HepG2 (cell line): ENCODE data around the gene SMC1A. TPM values are rescaled to one million over a fixed set of nuclear protein-coding genes. Genes with fewer than 3 reads are reported as not detected.

ENCODE experiments used
- ATAC-seq: fragments of 200-7000 bp; cut with Tn5 transposase; 3 replicates; pipeline ENCODE4 v1.9.1; 2020; ENCODE audit warnings: mild to moderate bottlenecking, moderate library complexity
- BruUV-seq: library from RNA; stranded (reverse); fragments of 400-500 nt; replicated peaks from 2 replicates; lab custom pipeline; 2021; lab: Mats Ljungman, UMichigan
- CTCF ChIA-PET: fragments of 300-600 bp; formaldehyde crosslinking; extraction: SDS; loops from one replicate; lab custom pipeline; 2021; ENCODE audit warnings: low total read pairs, inconsistent platforms, low intra/inter-chr PET ratio; lab: Yijun Ruan, JAX
- POLR2A ChIA-PET: fragments of 350-600 bp; sonication (Branson Sonifier 250); formaldehyde crosslinking; loops from one replicate; lab custom pipeline; 2020; ENCODE audit warnings: antibody characterized with exemption, inconsistent platforms; lab: Yijun Ruan, JAX
- DNase-seq: peaks from one replicate; pipeline ENCODE4 v3.0.0-alpha.2; 2015; ENCODE audit warnings: low spot score
- FAIRE-seq: peaks from 3 replicates; lab custom pipeline; 2011; peaks lifted over from hg19 to GRCh38; lab: Jason Lieb, UNC
- H2AFZ ChIP-seq: one replicate; pipeline ENCODE4 v1.6.1; 2011; ENCODE audit warnings: low read length, inconsistent platforms
- H3K27ac ChIP-seq: fragments of 300-600 bp; 3 replicates; pipeline ENCODE4 v1.8.0; 2011; ENCODE audit warnings: mixed run types, mild to moderate bottlenecking, mixed read lengths, low read length, inconsistent platforms; ENCODE audit not compliant: insufficient read depth; ENCODE audit errors: extremely low read length
- H3K27me3 ChIP-seq, 2 experiments: fragments of 200-600 bp in 1 of 2; 2 replicates in 1 of 2; 3 replicates in 1 of 2; pipeline versions ENCODE4 v1.6.0 to v1.8.0; 2011; ENCODE audit warnings: low read length in 2 of 2, mild to moderate bottlenecking in 2 of 2, moderate library complexity in 2 of 2, inconsistent platforms in 1 of 2; ENCODE audit not compliant: insufficient read depth in 2 of 2, control insufficient read depth in 1 of 2
- H3K36me3 ChIP-seq, 2 experiments: fragments of 200-600 bp in 1 of 2; replicated peaks in 1 of 2; 2 replicates in 1 of 2; 3 replicates in 1 of 2; pipeline versions ENCODE4 v1.5.1 to v1.8.0; 2011; ENCODE audit warnings: low read length in 2 of 2, inconsistent platforms in 1 of 2; ENCODE audit not compliant: insufficient read depth in 2 of 2, control insufficient read depth in 1 of 2
- H3K4me1 ChIP-seq: 2 replicates; pipeline ENCODE4 v1.5.1; 2012; ENCODE audit warnings: low read length, inconsistent platforms; ENCODE audit not compliant: insufficient read depth
- H3K4me2 ChIP-seq: 2 replicates; pipeline ENCODE4 v1.6.0; 2011; ENCODE audit warnings: low read depth, low read length, inconsistent platforms
- H3K4me3 ChIP-seq, 3 experiments: fragments of 200-600 bp in 1 of 3; sonication (generic), shearing (Covaris generic) in 1 of 3; replicated peaks in 1 of 3; 2 replicates each; pipeline ENCODE4 v1.5.1; 2011 to 2016; ENCODE audit warnings: low read length in 3 of 3, inconsistent platforms in 2 of 3, low read depth in 2 of 3, mild to moderate bottlenecking in 2 of 3, control low read depth in 1 of 3, mixed read lengths in 1 of 3; ENCODE audit not compliant: insufficient read depth in 1 of 3
- H3K79me2 ChIP-seq: one replicate; pipeline ENCODE4 v1.6.1; 2011; ENCODE audit warnings: low read length, inconsistent platforms; ENCODE audit not compliant: insufficient read depth
- H3K9ac ChIP-seq: 2 replicates; pipeline ENCODE4 v1.6.0; 2011; ENCODE audit warnings: mild to moderate bottlenecking, low read depth, low read length, inconsistent platforms; ENCODE audit not compliant: insufficient read depth
- H3K9me3 ChIP-seq: 2 replicates; pipeline ENCODE4 v1.5.1; 2012; ENCODE audit warnings: mild to moderate bottlenecking, low read length
- H4K20me1 ChIP-seq: 2 replicates; pipeline ENCODE4 v1.6.0; 2011; ENCODE audit warnings: inconsistent platforms, mild to moderate bottlenecking, low read length, moderate library complexity; ENCODE audit not compliant: insufficient read depth
- FOXK2 ChIP-seq: fragments of 450-650 bp; IDR thresholded peaks from 2 replicates; pipeline ENCODE4 v1.6.1; 2016
- KLF16 ChIP-seq, 2 experiments: sonication (generic) in 1 of 2; formaldehyde crosslinking in 1 of 2; IDR thresholded peaks; 2 replicates each; pipeline versions ENCODE4 v1.6.1 to v1.8.0; 2016 to 2023; ENCODE audit warnings: missing genetic modification reagents in 2 of 2, missing compliant biosample characterization in 1 of 2
- ZNF589 ChIP-seq: sonication (generic); formaldehyde crosslinking; conservative IDR thresholded peaks from 2 replicates; pipeline ENCODE4 v1.8.0; 2022; ENCODE audit warnings: mild to moderate bottlenecking, moderate library complexity, missing genetic modification reagents
- ZNF713 ChIP-seq: sonication (generic); formaldehyde crosslinking; IDR thresholded peaks from 2 replicates; pipeline ENCODE4 v1.4.0; 2020; ENCODE audit warnings: mild to moderate bottlenecking, missing genetic modification reagents
- WGBS: methylation state at CpG from one replicate; pipeline ENCODE4 v1.1.6; 2017; ENCODE audit warnings: low lambda C conversion rate; 5-methylcytosine and 5-hydroxymethylcytosine counted together
- in situ Hi-C: cut with HindIII; loops from 2 replicates; pipeline ENCODE4 v1.10.0; 2017; ENCODE audit warnings: low pct_unique_long_range_greater_than_20kb; ENCODE audit not compliant: extremely low pct_ligation_motif_present
- intact Hi-C: fragments of 100-400 bp; cut with micrococcal nuclease; formaldehyde crosslinking; loops from one replicate; pipeline ENCODE4 v1.10.0; 2022; ENCODE audit not compliant: unreplicated experiment
- polyA plus RNA-seq, 8 experiments: library from polyadenylated mRNA; depleted of rRNA in 3 of 8; stranded (reverse) in 7 of 8; unstranded in 1 of 8; fragments of >200 nt; fragmentation: Illumina TruSeq in 4 of 8; extraction: Trizol in 4 of 8; gene quantifications; 2 replicates each; pipeline versions ENCODE4 v1.2.1 to v1.2.3, GENCODE V29; 2011 to 2016; ENCODE audit warnings: low read depth in 4 of 8, missing spikeins in 1 of 8, mixed read lengths in 1 of 8; ENCODE audit not compliant: insufficient read depth in 1 of 8
- total RNA-seq, 5 experiments: library from RNA; depleted of rRNA; stranded (reverse); fragments of >200 nt; fragmentation: Illumina TruSeq; extraction: Trizol; gene quantifications; 2 replicates each; pipeline ENCODE4 v1.2.3, GENCODE V29; 2016; ENCODE audit warnings: low read depth in 1 of 5
- TF ChIP-seq, protein P1 (sequence below): sonication (generic); formaldehyde crosslinking; IDR thresholded peaks from 2 replicates; pipeline ENCODE4 v1.4.0; 2020; ENCODE audit warnings: low read depth, missing genetic modification reagents

Gene SMC1A
- total and polyA plus RNA-seq, 2 of the 13 experiments (the other 11 are each of a cell fraction or from before 2014, with no cell fraction given): 9.4 to 46.6 TPM

DNA sequence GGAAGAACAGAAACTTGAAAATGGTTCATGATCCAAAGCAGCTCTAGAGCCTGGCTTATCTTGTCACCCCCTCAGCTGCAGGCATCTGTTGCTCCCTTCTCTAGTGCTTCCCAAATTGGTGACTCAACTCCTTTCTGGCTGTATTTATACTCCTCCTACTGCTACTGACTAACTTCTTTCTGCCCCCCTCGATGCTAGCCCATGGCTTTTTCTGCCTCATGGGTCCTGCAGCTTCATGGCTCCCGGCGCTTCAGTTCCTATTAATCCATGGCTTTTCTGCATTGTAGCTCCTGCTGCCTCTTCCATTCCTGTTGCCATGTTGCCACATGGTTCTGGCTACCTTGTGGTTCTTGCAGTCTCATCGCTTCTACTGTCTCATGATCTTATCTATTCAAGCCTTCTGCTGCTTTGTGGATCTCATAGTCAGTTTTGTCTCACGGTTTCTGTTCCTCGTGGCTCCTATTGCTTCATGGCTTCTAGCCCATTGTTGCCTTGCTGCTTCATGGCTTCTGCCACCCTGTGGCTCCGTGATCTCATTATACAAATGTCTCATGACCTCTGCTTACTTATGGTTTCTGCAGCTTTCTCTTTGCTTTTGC is 48.1 kb downstream of the SMC1A start:
- Histone ChIP-seq H3K27me3 (no peaks in the 10 kb centered on the region), H3K9me3 (no peaks in the 10 kb centered on the region), H3K9ac (no peak overlapping the region), H3K27ac (no peak overlapping the region), H3K4me2 (no peak overlapping the region), H3K4me3 (no peak overlapping the region), H4K20me1 (no peaks in the 10 kb centered on the region), H2AFZ (no peak overlapping the region), H3K36me3 (peaks cover 0 to 3% of the 10 kb centered on the region in 2 experiments; a peak in 1 of 5 replicates), H3K79me2 (no peaks in the 10 kb centered on the region), H3K4me1 (no peaks in the 10 kb centered on the region)
- no peak for TF ChIP-seq ZNF713 (CRISPR knock-in tag)
- TF ChIP-seq KLF16 (CRISPR knock-in tag; IDR thresholded peaks at IDR 0.05): no peak
- TF ChIP-seq, protein P1, sequence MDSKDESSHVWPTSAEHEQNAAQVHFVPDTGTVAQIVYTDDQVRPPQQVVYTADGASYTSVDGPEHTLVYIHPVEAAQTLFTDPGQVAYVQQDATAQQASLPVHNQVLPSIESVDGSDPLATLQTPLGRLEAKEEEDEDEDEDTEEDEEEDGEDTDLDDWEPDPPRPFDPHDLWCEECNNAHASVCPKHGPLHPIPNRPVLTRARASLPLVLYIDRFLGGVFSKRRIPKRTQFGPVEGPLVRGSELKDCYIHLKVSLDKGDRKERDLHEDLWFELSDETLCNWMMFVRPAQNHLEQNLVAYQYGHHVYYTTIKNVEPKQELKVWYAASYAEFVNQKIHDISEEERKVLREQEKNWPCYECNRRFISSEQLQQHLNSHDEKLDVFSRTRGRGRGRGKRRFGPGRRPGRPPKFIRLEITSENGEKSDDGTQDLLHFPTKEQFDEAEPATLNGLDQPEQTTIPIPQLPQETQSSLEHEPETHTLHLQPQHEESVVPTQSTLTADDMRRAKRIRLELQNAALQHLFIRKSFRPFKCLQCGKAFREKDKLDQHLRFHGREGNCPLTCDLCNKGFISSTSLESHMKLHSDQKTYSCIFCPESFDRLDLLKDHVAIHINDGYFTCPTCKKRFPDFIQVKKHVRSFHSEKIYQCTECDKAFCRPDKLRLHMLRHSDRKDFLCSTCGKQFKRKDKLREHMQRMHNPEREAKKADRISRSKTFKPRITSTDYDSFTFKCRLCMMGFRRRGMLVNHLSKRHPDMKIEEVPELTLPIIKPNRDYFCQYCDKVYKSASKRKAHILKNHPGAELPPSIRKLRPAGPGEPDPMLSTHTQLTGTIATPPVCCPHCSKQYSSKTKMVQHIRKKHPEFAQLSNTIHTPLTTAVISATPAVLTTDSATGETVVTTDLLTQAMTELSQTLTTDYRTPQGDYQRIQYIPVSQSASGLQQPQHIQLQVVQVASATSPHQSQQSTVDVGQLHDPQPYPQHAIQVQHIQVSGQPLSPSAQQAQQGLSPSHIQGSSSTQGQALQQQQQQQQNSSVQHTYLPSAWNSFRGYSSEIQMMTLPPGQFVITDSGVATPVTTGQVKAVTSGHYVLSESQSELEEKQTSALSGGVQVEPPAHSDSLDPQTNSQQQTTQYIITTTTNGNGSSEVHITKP (CRISPR knock-in tag): no peak
- TF ChIP-seq ZNF589: no peak
- no peak for TF ChIP-seq FOXK2
- ChIA-PET POLR2A (no interaction called here), CTCF (no interaction called here)
- 97% methylated on average over 7 of the region's 7 CpGs for WGBS
- intact Hi-C loops (no loop called here), in situ Hi-C loops (no loop called here)
- ATAC-seq (no peak), DNase-seq (no peak), FAIRE-seq (no peak)
- BruUV-seq: no TSS peak
